A673 (cell line): ENCODE results near the gene STARD9. TPM values are rescaled to one million over a fixed set of nuclear protein-coding genes. Genes with fewer than 3 reads are reported as not detected.

ENCODE experiments used
- BruUV-seq: library from RNA; stranded (reverse); fragments of 400-500 nt; replicated peaks from 2 replicates; lab custom pipeline; 2021; lab: Mats Ljungman, UMichigan
- CTCF ChIA-PET: fragments of 300-600 bp; sonication (Branson Sonifier 250); formaldehyde crosslinking; loops from one replicate; lab custom pipeline; 2022; ENCODE audit warnings: antibody characterized with exemption; lab: Charles Lee
- POLR2A ChIA-PET: fragments of 300-600 bp; sonication (Branson Sonifier 250); formaldehyde crosslinking; loops from one replicate; lab custom pipeline; 2022; ENCODE audit warnings: antibody characterized with exemption; ENCODE audit not compliant: low non-redundant PET; lab: Charles Lee
- DNase-seq: peaks from one replicate; pipeline ENCODE4 v3.0.0-alpha.2; 2015; ENCODE audit warnings: low spot score
- H3K27ac ChIP-seq: fragments of 200-600 bp; sonication (generic); 2 replicates; pipeline ENCODE4 v1.5.1; 2016; ENCODE audit warnings: mixed run types, low read depth, mild to moderate bottlenecking, mixed read lengths, antibody characterized with exemption, low read length; ENCODE audit not compliant: poor library complexity, severe bottlenecking
- H3K27me3 ChIP-seq: fragments of 200-600 bp; sonication (generic); replicated peaks from 2 replicates; pipeline ENCODE4 v1.6.1; 2017; ENCODE audit warnings: mixed run types, low read depth, mild to moderate bottlenecking, mixed read lengths, antibody characterized with exemption, low read length; ENCODE audit not compliant: insufficient read depth, poor library complexity
- H3K36me3 ChIP-seq: fragments of 200-600 bp; sonication (generic); 2 replicates; pipeline ENCODE4 v1.6.1; 2016; ENCODE audit warnings: mixed run types, mild to moderate bottlenecking, mixed read lengths, antibody characterized with exemption, low read length; ENCODE audit not compliant: insufficient read depth, poor library complexity, severe bottlenecking
- H3K4me1 ChIP-seq: fragments of 200-600 bp; sonication (generic); 2 replicates; pipeline ENCODE4 v1.6.1; 2017; ENCODE audit warnings: mixed run types, mild to moderate bottlenecking, mixed read lengths, antibody characterized with exemption, low read length; ENCODE audit not compliant: insufficient read depth, poor library complexity, severe bottlenecking
- H3K4me3 ChIP-seq: fragments of 200-600 bp; sonication (generic); 2 replicates; pipeline ENCODE4 v1.5.1; 2016; ENCODE audit warnings: low read depth, mixed run types, mild to moderate bottlenecking, mixed read lengths, low read length; ENCODE audit not compliant: poor library complexity, severe bottlenecking
- H3K9me3 ChIP-seq: fragments of 200-600 bp; sonication (generic); 2 replicates; pipeline ENCODE4 v1.6.1; 2016; ENCODE audit warnings: mixed run types, low read depth, mild to moderate bottlenecking, mixed read lengths, antibody characterized with exemption, low read length; ENCODE audit not compliant: poor library complexity, severe bottlenecking
- CTCF ChIP-seq: fragments of 300-800, 200-600 bp; sonication (generic); conservative IDR thresholded peaks from 2 replicates; pipeline ENCODE4 v1.5.1; 2017; ENCODE audit warnings: low read depth, mild to moderate bottlenecking, antibody characterized with exemption, low read length, moderate library complexity, mixed read lengths
- EZH2 ChIP-seq: fragments of 200-600 bp; sonication (generic); IDR thresholded peaks from 2 replicates; pipeline ENCODE4 v1.6.1; 2017; ENCODE audit warnings: borderline replicate concordance, low read depth, mild to moderate bottlenecking, mixed read lengths, antibody characterized with exemption, low read length; ENCODE audit not compliant: poor library complexity, severe bottlenecking
- intact Hi-C: fragments of 100-400 bp; cut with micrococcal nuclease; formaldehyde crosslinking; loops from one replicate; pipeline ENCODE4 v1.10.0; 2022; ENCODE audit not compliant: unreplicated experiment
- total RNA-seq: library from RNA; stranded (reverse); gene quantifications from 2 replicates; pipeline ENCODE4 v1.2.3, GENCODE V29; 2021

Gene STARD9
- total RNA-seq, 1 experiment from 2014 or later = 12.0 TPM

GRCh38 chr15:42627485-42627884 lies 52.1 kb downstream of the STARD9 start:
- intact Hi-C loops = no loop called here
- CTCF ChIA-PET = interaction anchor here (0.6 kb wide), 1 partner anchor 11 kb away, joined by 3 read pairs; no protein-coding TSS in a partner anchor
- no TSS peak for BruUV-seq
- no peak for DNase-seq
- TF ChIP-seq CTCF = no peak
- no peak for TF ChIP-seq EZH2
- no peaks in the 10 kb centered on the region for H3K4me1 ChIP-seq
- H3K4me3 ChIP-seq = no peak overlapping the region
- H3K27ac ChIP-seq = no peak overlapping the region
- H3K27me3 ChIP-seq = no peaks in the 10 kb centered on the region
- no peaks in the 10 kb centered on the region for H3K9me3 ChIP-seq
- H3K36me3 ChIP-seq = no peaks in the 10 kb centered on the region
- POLR2A ChIA-PET = no interaction called here

- no peak overlapping the region for H3K27ac ChIP-seq
- intact Hi-C loops = no loop called here
- no peaks in the 10 kb centered on the region for H3K36me3 ChIP-seq
- H3K27me3 ChIP-seq = no peaks in the 10 kb centered on the region
- H3K4me3 ChIP-seq = no peak overlapping the region
- TF ChIP-seq EZH2 (no peak), CTCF (no peak)
- no peak for DNase-seq
- BruUV-seq = no TSS peak
- no peaks in the 10 kb centered on the region for H3K9me3 ChIP-seq
- POLR2A ChIA-PET = no interaction called here
- no peaks in the 10 kb centered on the region for H3K4me1 ChIP-seq
- CTCF ChIA-PET = no interaction called here
Observed at GRCh38 chr15:42628761-42629160, 53.4 kb downstream of the STARD9 start.

- CTCF ChIA-PET = no interaction called here
Observed at GRCh38 chr15:42632105-42632675, 56.8 kb downstream of the STARD9 start.

More at GRCh38 chr15:42632105-42632675, 56.8 kb downstream of the STARD9 start:
- Histone ChIP-seq H3K27ac (no peak overlapping the region), H3K36me3 (no peaks in the 10 kb centered on the region), H3K27me3 (no peaks in the 10 kb centered on the region), H3K4me1 (no peaks in the 10 kb centered on the region), H3K4me3 (no peak overlapping the region), H3K9me3 (no peaks in the 10 kb centered on the region)
- intact Hi-C loops = no loop called here
- no peak for DNase-seq
- POLR2A ChIA-PET = no interaction called here
- BruUV-seq = no TSS peak
- no peak for TF ChIP-seq CTCF
